HepG2 (cell line): ENCODE results near the gene MSANTD2. TPM values are rescaled to one million over a fixed set of nuclear protein-coding genes. Genes with fewer than 3 reads are reported as not detected.

Experiments
- ARID4A ChIP-seq: sonication (generic); formaldehyde crosslinking; IDR thresholded peaks from 2 replicates; pipeline ENCODE4 v1.5.0; 2020; ENCODE audit warnings: mild to moderate bottlenecking, missing genetic modification reagents, borderline replicate concordance
- ATF7 ChIP-seq, 2 experiments: fragments of 450-650 bp in 1 of 2; sonication (generic) in 1 of 2; formaldehyde crosslinking in 1 of 2; IDR thresholded peaks; 2 replicates each; pipeline versions ENCODE4 v1.4.0 to v1.6.1; 2016 to 2020; ENCODE audit warnings: antibody characterized with exemption in 1 of 2, mild to moderate bottlenecking in 1 of 2, missing genetic modification reagents in 1 of 2
- FOXC1 ChIP-seq: sonication (generic); formaldehyde crosslinking; IDR thresholded peaks from 2 replicates; pipeline ENCODE4 v1.8.0; 2022; ENCODE audit warnings: mild to moderate bottlenecking, missing genetic modification reagents, borderline replicate concordance
- GTF2F1 ChIP-seq: fragments of 150-350 bp; IDR thresholded peaks from 2 replicates; pipeline ENCODE4 v1.6.1; 2014; ENCODE audit warnings: low read length
- NR2F2 ChIP-seq: IDR thresholded peaks from 2 replicates; pipeline ENCODE4 v1.6.1; 2012; ENCODE audit warnings: low read depth, inconsistent platforms, borderline replicate concordance
- PHF21A ChIP-seq: sonication (generic); formaldehyde crosslinking; IDR thresholded peaks from 2 replicates; pipeline ENCODE4 v1.5.0; 2020; ENCODE audit warnings: mild to moderate bottlenecking, missing genetic modification reagents
- STAG1 ChIP-seq: sonication (generic); formaldehyde crosslinking; IDR thresholded peaks from 2 replicates; pipeline ENCODE4 v1.4.0; 2020; ENCODE audit warnings: missing genetic modification reagents
- TCF7 ChIP-seq: sonication (generic); IDR thresholded peaks from 2 replicates; pipeline ENCODE4 v1.6.1; 2016; ENCODE audit warnings: antibody characterized with exemption, low read depth
- THAP7 ChIP-seq: sonication (generic); formaldehyde crosslinking; IDR thresholded peaks from 2 replicates; pipeline ENCODE4 v1.8.1; 2023; ENCODE audit warnings: mild to moderate bottlenecking, missing genetic modification reagents
- TSC22D2 ChIP-seq: sonication (generic); formaldehyde crosslinking; IDR thresholded peaks from 2 replicates; pipeline ENCODE4 v1.5.1; 2020; ENCODE audit warnings: missing genetic modification reagents, mild to moderate bottlenecking, borderline replicate concordance
- ZFP1 ChIP-seq: IDR thresholded peaks from 2 replicates; pipeline ENCODE4 v1.6.1; 2016
- ZNF207 ChIP-seq: fragments of 450-650 bp; IDR thresholded peaks from 2 replicates; pipeline ENCODE4 v1.6.1; 2016; ENCODE audit warnings: antibody characterized with exemption, borderline replicate concordance
- ZNF230 ChIP-seq: sonication (generic); formaldehyde crosslinking; IDR thresholded peaks from 2 replicates; pipeline ENCODE4 v1.4.0; 2020; ENCODE audit warnings: mild to moderate bottlenecking, missing genetic modification reagents
- ZNF263 ChIP-seq: sonication (generic); formaldehyde crosslinking; IDR thresholded peaks from 2 replicates; pipeline ENCODE4 v1.4.0; 2020; ENCODE audit warnings: missing genetic modification reagents
- ZNF34 ChIP-seq: sonication (generic); formaldehyde crosslinking; IDR thresholded peaks from 2 replicates; pipeline ENCODE4 v1.4.0; 2020; ENCODE audit warnings: mild to moderate bottlenecking, missing genetic modification reagents, borderline replicate concordance
- ZNF431 ChIP-seq: sonication (generic); formaldehyde crosslinking; IDR thresholded peaks from 2 replicates; pipeline ENCODE4 v1.9.0; 2022; ENCODE audit warnings: missing genetic modification reagents, low read depth, mild to moderate bottlenecking, borderline replicate concordance
- ZNF512 ChIP-seq: sonication (generic); formaldehyde crosslinking; IDR thresholded peaks from 2 replicates; pipeline ENCODE4 v1.4.0; 2020; ENCODE audit warnings: mild to moderate bottlenecking, missing genetic modification reagents
- ZNF547 ChIP-seq: sonication (generic); formaldehyde crosslinking; IDR thresholded peaks from 2 replicates; pipeline ENCODE4 v1.5.1; 2020; ENCODE audit warnings: mild to moderate bottlenecking, missing genetic modification reagents
- ZNF569 ChIP-seq: sonication (generic); formaldehyde crosslinking; IDR thresholded peaks from 2 replicates; pipeline ENCODE4 v1.5.0; 2020; ENCODE audit warnings: mild to moderate bottlenecking, missing genetic modification reagents, moderate library complexity, borderline replicate concordance
- ZNF747 ChIP-seq: sonication (generic); formaldehyde crosslinking; IDR thresholded peaks from 2 replicates; pipeline ENCODE4 v1.8.1; 2023; ENCODE audit warnings: missing genetic modification reagents, mild to moderate bottlenecking, borderline replicate concordance
- ZNF782 ChIP-seq: sonication (generic); formaldehyde crosslinking; IDR thresholded peaks from 2 replicates; pipeline ENCODE4 v1.4.0; 2020; ENCODE audit warnings: missing genetic modification reagents, mild to moderate bottlenecking, borderline replicate concordance
- ZNF839 ChIP-seq: sonication (generic); formaldehyde crosslinking; IDR thresholded peaks from 2 replicates; pipeline ENCODE4 v1.4.0; 2020; ENCODE audit warnings: missing genetic modification reagents, mild to moderate bottlenecking, borderline replicate concordance
- ZNF883 ChIP-seq: sonication (generic); formaldehyde crosslinking; IDR thresholded peaks from 2 replicates; pipeline ENCODE4 v1.5.1; 2020; ENCODE audit warnings: mild to moderate bottlenecking, missing genetic modification reagents; ENCODE audit errors: not compliant biosample characterization
- polyA plus RNA-seq, 8 experiments: library from polyadenylated mRNA; depleted of rRNA in 3 of 8; stranded (reverse) in 7 of 8; unstranded in 1 of 8; fragments of >200 nt; fragmentation: Illumina TruSeq in 4 of 8; extraction: Trizol in 4 of 8; gene quantifications; 2 replicates each; pipeline versions ENCODE4 v1.2.1 to v1.2.3, GENCODE V29; 2011 to 2016; ENCODE audit warnings: low read depth in 4 of 8, missing spikeins in 1 of 8, mixed read lengths in 1 of 8; ENCODE audit not compliant: insufficient read depth in 1 of 8
- total RNA-seq, 5 experiments: library from RNA; depleted of rRNA; stranded (reverse); fragments of >200 nt; fragmentation: Illumina TruSeq; extraction: Trizol; gene quantifications; 2 replicates each; pipeline ENCODE4 v1.2.3, GENCODE V29; 2016; ENCODE audit warnings: low read depth in 1 of 5

The MSANTD2 gene
- total and polyA plus RNA-seq, 2 of the 13 experiments (the other 11 are each of a cell fraction or from before 2014, with no cell fraction given) = 8.7 to 10.1 TPM

GRCh38 chr11:124745835-124746620 is 54.2 kb downstream of the MSANTD2 start (continued):
- no peak for TF ChIP-seq ZNF569 (CRISPR knock-in tag)
- 0 out of 2 replicates have a peak, but pooled peaks have one; percentile 63 for TF ChIP-seq ZNF34
- TF ChIP-seq ZNF207 = no peak
- peak; percentile 22; the same call in 1 of the 2 replicates for TF ChIP-seq STAG1
- TF ChIP-seq TSC22D2 (CRISPR knock-in tag) = no peak
- no peak for TF ChIP-seq TCF7
- 0 out of 2 replicates have a peak, but pooled peaks have one; percentile 23 for TF ChIP-seq ZNF512 (CRISPR knock-in tag)
- 0 out of 2 replicates have a peak, but pooled peaks have one; percentile 13 for TF ChIP-seq FOXC1 (CRISPR knock-in tag)
- no peak for TF ChIP-seq THAP7
- TF ChIP-seq ARID4A (CRISPR knock-in tag) = peak; percentile 10; the same call in 1 of the 2 replicates
- no peak for TF ChIP-seq ZNF263 (CRISPR knock-in tag)
- TF ChIP-seq ZNF782 (CRISPR knock-in tag) = peak; percentile 78; the same call in 1 of the 2 replicates
- peak; percentile 33; the same call in 1 of the 2 replicates for TF ChIP-seq ZNF747
- TF ChIP-seq ZNF547 = 0 out of 2 replicates have a peak, but pooled peaks have one; percentile 59
- TF ChIP-seq ZNF883 = peak; percentile 48
- no peak for TF ChIP-seq ZNF431
- TF ChIP-seq ZNF230 = 0 out of 2 replicates have a peak, but pooled peaks have one; percentile 23
- no peak for TF ChIP-seq ATF7 (IDR thresholded peaks at IDR 0.05)
- 0 out of 2 replicates have a peak, but pooled peaks have one; percentile 10 for TF ChIP-seq ATF7 (CRISPR knock-in tag; IDR thresholded peaks at IDR 0.05)
- no peak for TF ChIP-seq GTF2F1
- no peak for TF ChIP-seq ZFP1 (CRISPR knock-in tag)
- TF ChIP-seq NR2F2 = no peak
- peak; percentile 6; the same call in 1 of the 2 replicates for TF ChIP-seq PHF21A (CRISPR knock-in tag)
- TF ChIP-seq ZNF839 (CRISPR knock-in tag) = no peak
